ENCODE results near the gene CHST13. TPM values are rescaled to one million over a fixed set of nuclear protein-coding genes. Genes with fewer than 3 reads are reported as not detected.
"Not testable (repeated sequence)": the region's sequence is repeated elsewhere in the genome, so short reads cannot be mapped to it uniquely, and the experiment has no call there.

CHST13 gene
- total RNA-seq, 1 donor from 2014 or later, result not detected

DNA sequence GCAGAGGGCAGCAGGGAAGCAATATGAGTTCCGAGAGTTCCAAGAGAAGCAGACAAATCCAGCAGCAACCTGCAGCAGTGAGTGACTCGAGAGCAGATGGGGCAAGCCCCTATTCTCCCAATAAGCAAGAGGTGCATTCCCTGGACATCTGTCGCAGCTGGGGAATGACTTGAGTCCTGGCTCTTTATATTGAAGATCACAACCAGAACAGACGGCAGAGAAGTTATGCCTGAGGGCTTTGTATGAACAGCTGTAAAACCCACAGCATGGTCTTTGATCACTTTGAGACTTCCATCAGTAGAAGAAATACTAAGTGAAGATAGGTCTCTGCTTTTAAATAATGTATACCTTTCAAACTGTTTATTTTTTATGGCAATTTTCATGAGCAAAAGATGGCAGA, 58.4 kb downstream of the CHST13 start:
- Histone ChIP-seq H3K4me3 (ENCODE audit: low read depth, low read length) (no peak overlapping the region), H3K27me3 (ENCODE audit: control insufficient read depth, insufficient read depth, low read length) (peaks cover 5% of the 10 kb centered on the region), H3K36me3 (ENCODE audit: control insufficient read depth, insufficient read depth, low read length) (no peaks in the 10 kb centered on the region)
- no peak for TF ChIP-seq CTCF (IDR thresholded peaks at IDR 0.05; ENCODE audit: insufficient read depth, low read length, poor library complexity, severe bottlenecking)
- DNase-seq (ENCODE audit: low read depth), result no peak

DNA sequence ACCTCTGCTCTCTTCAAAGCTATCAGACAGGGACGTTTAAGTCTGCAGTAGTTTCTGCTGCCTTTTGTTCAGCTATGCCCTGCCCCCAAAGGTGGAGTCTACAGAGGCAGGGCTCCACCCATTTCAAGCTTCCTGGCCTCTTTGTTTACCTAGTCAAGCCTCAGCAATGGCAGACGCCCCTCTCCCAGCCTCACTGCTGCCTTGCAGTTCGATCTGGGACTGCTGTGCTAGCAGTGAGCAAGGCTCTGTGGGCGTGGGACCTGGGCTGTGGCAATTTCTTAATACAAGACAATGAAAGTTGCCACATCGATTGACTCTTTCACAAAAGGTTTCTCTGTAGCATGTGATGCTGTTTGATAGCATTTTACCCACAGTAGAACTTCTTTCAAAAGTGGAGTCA, 67.6 kb downstream of the CHST13 start:
- H3K27me3 ChIP-seq (ENCODE audit: control insufficient read depth, insufficient read depth, low read length); DNase-seq (ENCODE audit: low read depth); H3K4me3 ChIP-seq (ENCODE audit: low read depth, low read length): not testable (repeated sequence)

More for the DNA sequence above, 67.6 kb downstream of the CHST13 start:
- not testable (repeated sequence) for H3K36me3 ChIP-seq (ENCODE audit: control insufficient read depth, insufficient read depth, low read length)

Other genes with a start within 250 kb of the CHST13 start
- 0.55 and 0.67 TPM in 2 replicates for gene KLF15, start 166.7 kb upstream of the CHST13 start, total RNA-seq
- gene CFAP100, start 129.2 kb upstream of the CHST13 start, total RNA-seq, result not detected in 2 replicates
- 38.4 and 39.4 TPM in 2 replicates for gene ZXDC, start 48.3 kb upstream of the CHST13 start, total RNA-seq
- not detected in 2 replicates for gene UROC1, start 6.4 kb upstream of the CHST13 start, total RNA-seq
- gene C3orf22, start 34.8 kb downstream of the CHST13 start, total RNA-seq, result not detected in 2 replicates
- gene TXNRD3, start 131.0 kb downstream of the CHST13 start, total RNA-seq, result 5.5 and 6.2 TPM in 2 replicates
- 28.7 and 30.1 TPM in 2 replicates for gene CHCHD6, start 180.1 kb downstream of the CHST13 start, total RNA-seq

Data from kidney epithelial cell (primary cell).